NCI-H82 treated with DMSO at 0.1 percent for 48 hours (cell line): ENCODE data around the gene ZNF599.
A peak's percentile ranks its signal among the peaks of the same experiment; 100 is the strongest.

Source experiments
- DNase-seq: peaks from one replicate; lab custom pipeline; 2025; ENCODE audit not compliant: unreplicated experiment; lab: John Stamatoyannopoulos, UW

Gene ZNF599

DNA sequence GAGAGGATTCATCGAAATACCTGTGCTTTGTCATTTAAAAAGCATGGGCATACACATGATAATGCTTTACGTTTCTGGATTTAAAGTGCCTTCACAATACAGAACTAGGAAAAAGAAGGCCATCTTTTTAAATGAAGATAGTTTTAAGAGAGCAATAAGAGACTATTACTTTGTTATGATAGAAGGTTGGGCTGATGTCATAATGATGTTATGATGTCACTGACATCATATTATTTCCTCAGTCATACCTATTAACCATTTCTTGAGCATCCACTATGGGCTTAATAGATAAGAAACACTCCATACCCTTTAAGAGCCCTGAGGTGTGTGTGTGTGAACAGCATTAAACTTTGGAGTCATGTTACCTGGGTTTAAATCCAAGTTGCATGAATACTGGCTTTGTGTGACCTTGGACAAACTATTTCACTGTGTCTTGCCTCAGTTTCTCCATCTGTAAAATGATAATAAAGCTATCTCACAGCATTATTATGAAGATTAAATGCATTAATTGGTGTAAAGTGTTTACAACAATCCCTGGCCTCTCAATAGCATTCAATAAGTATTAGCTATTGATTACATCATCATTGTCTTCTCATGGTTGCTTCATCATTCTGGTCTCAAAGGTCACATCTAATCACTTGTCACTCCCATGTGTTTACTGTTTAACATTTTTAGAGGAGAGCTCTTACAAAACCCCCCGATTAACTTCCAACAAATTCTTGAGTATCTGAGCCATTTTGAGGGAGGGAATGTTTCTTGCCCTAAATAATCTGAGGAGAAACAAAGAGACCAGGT lies 27.9 kb downstream of the ZNF599 start:
- no peak for DNase-seq

GRCh38 chr19:34734537-34735103 lies 38.4 kb downstream of the ZNF599 start:
- DNase-seq: no peak

- peak; percentile 77 for DNase-seq
These were observed 39.1 kb downstream of the ZNF599 start, which contains the start of gene ZNF181 for GRCh38 chr19:34733746-34734536. Gene ZNF181, plus strand, starts transcription at chr19:34734243. Its CDS starts 795 bp downstream, at chr19:34735038.

- no peak for DNase-seq
These were observed 39.7 kb downstream of the ZNF599 start for GRCh38 chr19:34733266-34733745.

DNA sequence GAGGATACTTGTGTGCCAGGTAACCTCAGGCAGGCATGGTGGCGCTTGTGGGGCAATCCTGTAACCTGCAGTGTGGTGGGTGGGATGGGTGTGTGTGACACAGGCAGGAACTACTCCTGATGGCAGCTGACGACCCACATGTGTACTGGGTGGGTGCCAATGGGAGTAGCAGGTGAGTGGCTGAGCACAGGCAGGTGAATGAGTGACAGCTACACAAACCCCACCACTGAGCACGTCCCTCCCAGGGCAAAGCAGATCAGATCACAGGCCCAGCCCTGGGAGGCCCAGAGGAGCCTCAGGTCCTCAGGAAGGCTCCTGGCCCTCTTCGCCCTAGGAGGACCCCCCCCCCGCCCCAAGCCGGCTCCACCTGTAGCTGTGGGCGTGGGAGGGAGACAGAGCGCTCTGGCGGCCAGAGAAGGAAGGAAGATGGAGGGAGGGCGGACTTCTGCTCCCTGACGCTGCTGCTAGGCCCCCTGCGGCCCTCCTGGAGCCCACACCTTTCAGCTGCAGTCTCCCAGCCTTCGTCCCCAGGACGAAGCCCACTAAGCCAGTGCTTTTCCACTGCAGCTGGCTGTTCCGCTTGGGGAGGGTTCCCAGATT lies 40.3 kb downstream of the ZNF599 start:
- DNase-seq: no peak

GRCh38 chr19:34731964-34732363 lies 41.1 kb downstream of the ZNF599 start:
- no peak for DNase-seq

DNA sequence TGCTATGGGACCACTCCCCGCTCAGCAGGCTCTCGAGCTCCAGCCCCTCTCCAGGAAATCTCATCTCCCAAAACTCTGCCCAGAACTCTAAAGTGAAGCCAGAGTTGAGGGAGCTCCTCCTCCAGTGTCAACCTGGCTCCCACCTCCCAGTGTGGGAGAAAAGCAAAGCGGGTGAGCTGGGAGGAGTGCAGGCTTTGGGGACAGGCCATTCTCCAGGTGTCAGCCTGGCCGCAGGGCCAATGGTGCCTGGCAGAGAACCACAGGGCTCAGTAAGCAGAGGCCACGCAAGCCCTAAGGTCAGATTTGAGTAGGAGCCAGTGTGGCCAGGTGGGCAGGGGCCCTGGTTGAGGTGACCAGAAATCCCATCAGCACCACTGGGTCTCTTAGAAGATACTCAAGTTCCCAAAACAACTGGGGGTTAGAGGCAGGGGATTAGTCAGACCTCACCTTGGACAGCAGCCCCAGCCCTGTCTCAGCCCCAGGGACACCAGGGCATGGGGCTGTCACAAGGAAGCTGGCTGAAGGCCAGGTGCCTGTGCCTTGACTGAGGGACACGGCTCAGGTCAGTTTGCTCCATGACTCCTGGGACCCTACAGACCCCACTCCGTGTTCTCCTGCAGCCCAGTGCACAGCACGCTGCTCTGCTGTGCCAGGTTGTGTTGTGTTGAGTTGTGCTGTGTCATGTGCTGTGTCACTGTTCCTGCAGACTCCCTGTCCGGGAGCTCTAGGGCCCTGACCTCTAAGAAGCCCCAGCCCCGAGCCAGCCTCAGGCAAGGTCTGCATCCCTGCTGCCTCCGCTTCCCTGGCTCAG lies 41.8 kb downstream of the ZNF599 start:
- DNase-seq: no peak

DNA sequence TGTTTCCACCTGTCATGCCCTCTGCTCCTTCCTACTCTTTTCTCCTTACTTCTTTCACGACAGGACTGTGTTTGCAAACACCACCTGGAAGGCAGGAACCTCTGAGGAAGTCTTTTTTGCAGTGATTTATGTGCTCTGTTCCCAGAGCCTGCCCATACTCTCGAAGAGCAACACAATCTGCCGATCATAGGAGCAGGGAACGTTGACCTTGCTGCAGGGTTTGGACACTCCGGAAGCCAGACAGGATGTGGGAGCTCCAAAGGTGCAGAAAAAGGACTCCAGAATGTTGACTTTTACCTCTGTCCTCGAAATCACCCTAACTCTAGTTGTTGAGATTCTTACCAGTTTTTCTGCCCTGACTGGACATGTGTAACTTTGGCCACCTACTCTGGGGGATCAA lies 47.6 kb downstream of the ZNF599 start:
- no peak for DNase-seq

GRCh38 chr19:34722353-34722752 lies 50.7 kb downstream of the ZNF599 start:
- DNase-seq: no peak

GRCh38 chr19:34715357-34715756 lies 57.7 kb downstream of the ZNF599 start:
- DNase-seq: no peak

GRCh38 chr19:34713262-34713637 lies 59.8 kb downstream of the ZNF599 start:
- no peak for DNase-seq

DNA sequence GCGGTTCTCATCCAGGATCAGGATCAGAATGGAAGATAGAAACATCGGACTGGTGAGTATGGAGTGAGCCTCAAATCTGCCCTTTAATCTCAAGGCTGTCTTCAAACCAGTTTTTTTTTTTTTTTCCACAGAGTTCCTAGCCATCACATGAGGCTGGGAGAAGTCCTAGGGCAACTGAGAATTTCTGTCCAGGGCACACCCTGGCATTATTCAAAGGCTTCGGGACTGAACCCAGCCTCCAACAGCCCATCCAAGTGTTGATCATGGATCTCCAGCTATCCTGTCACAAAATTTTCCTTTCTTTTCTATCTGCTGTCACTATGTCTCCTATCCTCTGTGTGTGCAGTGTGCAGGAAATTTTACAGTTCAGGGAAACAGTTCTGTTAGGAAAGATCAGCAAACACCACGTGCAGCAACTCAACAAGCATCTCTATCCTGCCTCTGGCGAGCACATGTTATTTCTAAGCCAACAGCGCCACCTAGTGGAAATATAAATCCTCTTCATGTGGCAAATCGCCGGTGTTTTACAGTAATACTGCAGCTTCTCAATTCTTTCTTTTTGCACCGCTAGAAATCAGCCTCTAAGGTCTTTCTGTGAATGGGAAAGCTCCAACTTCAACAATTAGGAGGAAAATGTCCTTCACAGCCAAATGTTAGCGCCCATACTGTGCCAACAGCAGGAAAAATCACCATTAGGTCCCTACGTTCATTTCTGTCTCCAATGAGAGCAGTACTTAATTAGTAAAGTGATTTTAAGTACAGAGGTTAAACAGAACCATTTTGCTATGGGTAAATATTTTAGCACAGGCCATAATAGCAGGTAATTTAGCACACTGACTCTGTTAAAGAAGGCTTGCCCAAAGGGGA lies 60.4 kb downstream of the ZNF599 start:
- peak; percentile 65 for DNase-seq

- DNase-seq: no peak
These were observed 61.1 kb downstream of the ZNF599 start for GRCh38 chr19:34711890-34712289.
